Breast epithelium (tissue), 3 donors: ENCODE measurements around the gene COX5B.
"Not testable (repeated sequence)": the region's sequence is repeated elsewhere in the genome, so short reads cannot be mapped to it uniquely, and the experiment has no call there.

Experiments used
- POLR2A ChIP-seq: fragments of 450-650 bp; IDR thresholded peaks from one replicate; pipeline ENCODE4 v1.6.1; 2016; ENCODE audit warnings: antibody characterized with exemption, mild to moderate bottlenecking, moderate library complexity
- TF ChIP-seq, protein P1 (sequence below), 3 donors: fragments of 450-650 bp; IDR thresholded peaks; one replicate each; pipeline ENCODE4 v1.5.1; 2016 to 2017; ENCODE audit warnings: antibody characterized with exemption in 3 of 3, mild to moderate bottlenecking in 3 of 3, moderate library complexity in 3 of 3

DNA sequence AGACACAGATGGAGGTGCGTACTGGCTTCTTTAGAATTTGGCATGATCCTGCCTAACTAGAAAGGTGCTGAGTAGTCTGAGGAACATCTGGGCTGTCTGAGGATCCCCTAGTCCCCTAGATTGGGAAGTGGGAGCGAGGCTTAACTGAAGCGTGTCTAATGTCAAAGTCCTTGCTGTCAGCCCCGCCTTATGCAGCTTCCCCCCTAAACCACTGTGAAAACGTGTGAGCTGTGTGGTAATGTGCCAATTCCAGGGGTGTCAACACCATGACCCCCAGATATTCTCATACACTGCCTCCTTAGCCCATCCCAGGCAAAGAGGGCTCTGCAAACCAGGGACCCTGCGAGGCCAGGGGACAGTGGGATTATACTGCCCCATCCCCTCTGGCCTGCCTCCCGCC, 34.0 kb upstream of the COX5B start:
- TF ChIP-seq, protein P1, sequence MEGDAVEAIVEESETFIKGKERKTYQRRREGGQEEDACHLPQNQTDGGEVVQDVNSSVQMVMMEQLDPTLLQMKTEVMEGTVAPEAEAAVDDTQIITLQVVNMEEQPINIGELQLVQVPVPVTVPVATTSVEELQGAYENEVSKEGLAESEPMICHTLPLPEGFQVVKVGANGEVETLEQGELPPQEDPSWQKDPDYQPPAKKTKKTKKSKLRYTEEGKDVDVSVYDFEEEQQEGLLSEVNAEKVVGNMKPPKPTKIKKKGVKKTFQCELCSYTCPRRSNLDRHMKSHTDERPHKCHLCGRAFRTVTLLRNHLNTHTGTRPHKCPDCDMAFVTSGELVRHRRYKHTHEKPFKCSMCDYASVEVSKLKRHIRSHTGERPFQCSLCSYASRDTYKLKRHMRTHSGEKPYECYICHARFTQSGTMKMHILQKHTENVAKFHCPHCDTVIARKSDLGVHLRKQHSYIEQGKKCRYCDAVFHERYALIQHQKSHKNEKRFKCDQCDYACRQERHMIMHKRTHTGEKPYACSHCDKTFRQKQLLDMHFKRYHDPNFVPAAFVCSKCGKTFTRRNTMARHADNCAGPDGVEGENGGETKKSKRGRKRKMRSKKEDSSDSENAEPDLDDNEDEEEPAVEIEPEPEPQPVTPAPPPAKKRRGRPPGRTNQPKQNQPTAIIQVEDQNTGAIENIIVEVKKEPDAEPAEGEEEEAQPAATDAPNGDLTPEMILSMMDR (IDR thresholded peaks at IDR 0.05), result not testable (repeated sequence)
- TF ChIP-seq POLR2A, result not testable (repeated sequence)
